ENCODE results near the gene AMBP.

- no peak for TF ChIP-seq TAF1 (IDR thresholded peaks at IDR 0.05; ENCODE audit: borderline replicate concordance, insufficient read depth, low read length)
- no peak for TF ChIP-seq POLR2AphosphoS5 (IDR thresholded peaks at IDR 0.05; ENCODE audit: low read depth, low read length)
Observed at GRCh38 chr9:114060711-114061110, 17.4 kb downstream of the AMBP start.

Measured in PFSK-1 (cell line).